Neuronal stem cell (in vitro differentiated cells): Measurements from ENCODE around the gene SLC25A10.

Source experiments
- DNase-seq: peaks from one replicate; pipeline ENCODE4 v3.0.0-alpha.2; 2013; ENCODE audit warnings: low spot score
- H2AFZ ChIP-seq: one replicate; pipeline ENCODE4 v1.6.1; 2013; ENCODE audit warnings: mild to moderate bottlenecking, low read length, inconsistent platforms
- H2AK5ac ChIP-seq: 2 replicates; pipeline ENCODE4 v1.6.1; 2013; ENCODE audit warnings: low read depth, mild to moderate bottlenecking, inconsistent platforms, low read length, moderate library complexity, mixed read lengths
- H2BK120ac ChIP-seq: 2 replicates; pipeline ENCODE4 v1.6.1; 2013; ENCODE audit warnings: low read depth, mild to moderate bottlenecking, inconsistent platforms, low read length, moderate library complexity, mixed read lengths
- H2BK12ac ChIP-seq: one replicate; pipeline ENCODE4 v1.6.1; 2013; ENCODE audit warnings: low read length, inconsistent platforms
- H2BK15ac ChIP-seq: 2 replicates; pipeline ENCODE4 v1.6.1; 2013; ENCODE audit warnings: mild to moderate bottlenecking, low read length, inconsistent platforms, mixed read lengths
- H2BK5ac ChIP-seq: one replicate; pipeline ENCODE4 v1.6.1; 2013; ENCODE audit warnings: inconsistent platforms, mild to moderate bottlenecking, low read length, moderate library complexity
- H3K14ac ChIP-seq: one replicate; pipeline ENCODE4 v1.6.1; 2013; ENCODE audit warnings: low read length, inconsistent platforms
- H3K18ac ChIP-seq: 2 replicates; pipeline ENCODE4 v1.6.1; 2013; ENCODE audit warnings: low read length, inconsistent platforms
- H3K23ac ChIP-seq: 2 replicates; pipeline ENCODE4 v1.6.1; 2013; ENCODE audit warnings: low read depth, mild to moderate bottlenecking, mixed read lengths, low read length, inconsistent platforms; ENCODE audit not compliant: poor library complexity
- H3K27ac ChIP-seq: replicated peaks from 3 replicates; pipeline ENCODE4 v1.5.1; 2013; ENCODE audit warnings: low read length, inconsistent platforms
- H3K27me3 ChIP-seq, 3 experiments: 2 replicates each; pipeline ENCODE4 v1.6.1; 2013; ENCODE audit warnings: low read length in 3 of 3, mild to moderate bottlenecking in 2 of 3, inconsistent platforms in 1 of 3, low read depth in 1 of 3, mixed read lengths in 1 of 3, moderate library complexity in 1 of 3; ENCODE audit not compliant: control insufficient read depth in 3 of 3, insufficient read depth in 3 of 3
- H3K36me3 ChIP-seq, 2 donors: replicated peaks in 1 of 2; 2 replicates each; pipeline ENCODE4 v1.6.1; 2013; ENCODE audit warnings: low read length in 2 of 2; ENCODE audit not compliant: control insufficient read depth in 2 of 2, insufficient read depth in 2 of 2
- H3K4ac ChIP-seq: 2 replicates; pipeline ENCODE4 v1.6.1; 2013; ENCODE audit warnings: inconsistent platforms, mild to moderate bottlenecking, low read length, moderate library complexity
- H3K4me1 ChIP-seq, 2 donors: 1 replicate in 1 of 2; 2 replicates in 1 of 2; pipeline ENCODE4 v1.6.1; 2013; ENCODE audit warnings: low read length in 2 of 2, low read depth in 1 of 2; ENCODE audit not compliant: control insufficient read depth in 2 of 2, insufficient read depth in 1 of 2
- H3K4me2 ChIP-seq: one replicate; pipeline ENCODE4 v1.6.1; 2013; ENCODE audit warnings: mild to moderate bottlenecking, low read length, inconsistent platforms; ENCODE audit not compliant: insufficient read depth, poor library complexity, severe bottlenecking
- H3K4me3 ChIP-seq, 2 donors: 2 replicates each; pipeline ENCODE4 v1.5.1; 2013; ENCODE audit warnings: low read length in 2 of 2, mild to moderate bottlenecking in 2 of 2, inconsistent platforms in 1 of 2, moderate library complexity in 1 of 2
- H3K79me1 ChIP-seq: one replicate; pipeline ENCODE4 v1.6.1; 2013; ENCODE audit warnings: low read depth, mild to moderate bottlenecking, inconsistent platforms, low read length, moderate library complexity
- H3K9ac ChIP-seq: one replicate; pipeline ENCODE4 v1.6.1; 2013; ENCODE audit warnings: mild to moderate bottlenecking, low read depth, low read length, inconsistent platforms; ENCODE audit not compliant: poor library complexity
- H3K9me3 ChIP-seq, 2 donors: replicated peaks in 1 of 2; 2 replicates each; pipeline versions ENCODE3 to v1.6.1; 2013; ENCODE audit warnings: low read length in 2 of 2, mild to moderate bottlenecking in 2 of 2, inconsistent platforms in 1 of 2, low read depth in 1 of 2, mixed read lengths in 1 of 2, moderate library complexity in 1 of 2; ENCODE audit not compliant: control insufficient read depth in 2 of 2, insufficient read depth in 1 of 2
- H4K8ac ChIP-seq: one replicate; pipeline ENCODE4 v1.6.1; 2013; ENCODE audit warnings: low read depth, mild to moderate bottlenecking, inconsistent platforms, low read length, moderate library complexity
- H4K91ac ChIP-seq: one replicate; pipeline ENCODE4 v1.6.1; 2013; ENCODE audit warnings: low read length, low read depth, mild to moderate bottlenecking, inconsistent platforms; ENCODE audit not compliant: poor library complexity
- WGBS, 2 donors: extraction: QIAGEN DNeasy Blood & Tissue Kit; methylation state at CpG; one replicate each; pipeline ENCODE4 v1.1.7; 2013; ENCODE audit warnings: missing lambda C conversion rate in 2 of 2, mixed read lengths in 1 of 2; ENCODE audit not compliant: insufficient read length in 2 of 2, insufficient replicate concordance in 1 of 2; ENCODE audit errors: extremely low coverage in 2 of 2; 5-methylcytosine and 5-hydroxymethylcytosine counted together

Gene SLC25A10

DNA sequence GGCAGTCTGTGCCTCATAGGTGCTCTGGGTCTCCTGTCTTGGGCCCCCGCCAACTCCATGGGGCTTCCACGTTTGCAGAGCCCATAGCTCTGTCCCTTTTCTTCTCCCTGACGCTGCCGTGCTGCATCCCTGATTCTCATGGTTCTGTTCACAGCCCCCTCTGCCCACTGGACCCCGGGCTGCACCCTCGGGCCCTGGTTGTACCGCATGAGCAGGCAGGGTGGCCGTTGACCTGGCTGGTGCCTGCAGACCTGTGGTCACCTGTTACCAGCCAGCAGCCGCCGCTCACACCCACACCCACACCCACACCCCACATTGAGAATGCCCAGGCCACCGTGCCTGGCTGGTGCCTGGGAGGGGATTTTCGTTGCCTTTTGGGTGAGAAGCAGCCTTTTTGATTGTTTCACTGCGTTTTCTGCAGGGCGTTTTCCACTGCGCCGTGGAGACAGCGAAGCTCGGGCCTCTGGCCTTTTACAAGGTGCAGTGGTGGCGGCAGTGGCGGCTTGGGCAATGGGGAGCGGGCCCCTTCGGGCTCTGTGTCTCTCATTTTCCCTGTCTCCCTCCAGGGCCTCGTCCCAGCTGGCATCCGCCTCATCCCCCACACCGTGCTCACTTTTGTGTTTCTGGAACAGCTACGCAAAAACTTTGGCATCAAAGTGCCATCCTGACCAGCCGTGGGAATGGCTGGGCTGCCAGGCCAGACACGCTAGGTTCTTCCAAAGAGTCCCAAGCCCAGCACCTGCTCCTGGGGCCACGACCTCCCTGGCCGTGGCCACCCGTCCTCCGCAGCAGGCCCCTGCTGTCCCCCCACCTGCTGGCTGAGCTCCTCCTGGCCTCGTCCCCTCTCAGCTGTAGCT, 7.6 kb downstream of the SLC25A10 start:
- no peak overlapping the region for H2AK5ac ChIP-seq
- no peak overlapping the region for H2BK12ac ChIP-seq
- H4K8ac ChIP-seq, result peak overlapping the region; percentile 3
- H2AFZ ChIP-seq, result no peak overlapping the region
- no peak overlapping the region for H3K4me3 ChIP-seq
- no peaks in the 10 kb centered on the region for H3K27me3 ChIP-seq
- H3K18ac ChIP-seq, result no peak overlapping the region
- no peak overlapping the region for H2BK120ac ChIP-seq
- peaks cover 11% of the 10 kb centered on the region for H3K79me1 ChIP-seq
- peaks cover 10 to 36% of the 10 kb centered on the region in 2 donors for H3K36me3 ChIP-seq
- no peak overlapping the region for H3K27ac ChIP-seq
- H4K91ac ChIP-seq, result no peak overlapping the region
- no CpG with 5 or more reads among the region's 33 CpGs for WGBS, 2 donors
- DNase-seq, result no peak
- H3K4me2 ChIP-seq, result no peak overlapping the region
- no peak overlapping the region for H3K9ac ChIP-seq
- H2BK5ac ChIP-seq, result peak overlapping the region; percentile 75
- no peak overlapping the region for H3K23ac ChIP-seq
- H3K9me3 ChIP-seq, result no peaks in the 10 kb centered on the region
- H3K4ac ChIP-seq, result no peak overlapping the region
- H3K14ac ChIP-seq, result peak overlapping the region; percentile 56
- H2BK15ac ChIP-seq, result no peak overlapping the region
- H3K4me1 ChIP-seq, result no peaks in the 10 kb centered on the region

DNA sequence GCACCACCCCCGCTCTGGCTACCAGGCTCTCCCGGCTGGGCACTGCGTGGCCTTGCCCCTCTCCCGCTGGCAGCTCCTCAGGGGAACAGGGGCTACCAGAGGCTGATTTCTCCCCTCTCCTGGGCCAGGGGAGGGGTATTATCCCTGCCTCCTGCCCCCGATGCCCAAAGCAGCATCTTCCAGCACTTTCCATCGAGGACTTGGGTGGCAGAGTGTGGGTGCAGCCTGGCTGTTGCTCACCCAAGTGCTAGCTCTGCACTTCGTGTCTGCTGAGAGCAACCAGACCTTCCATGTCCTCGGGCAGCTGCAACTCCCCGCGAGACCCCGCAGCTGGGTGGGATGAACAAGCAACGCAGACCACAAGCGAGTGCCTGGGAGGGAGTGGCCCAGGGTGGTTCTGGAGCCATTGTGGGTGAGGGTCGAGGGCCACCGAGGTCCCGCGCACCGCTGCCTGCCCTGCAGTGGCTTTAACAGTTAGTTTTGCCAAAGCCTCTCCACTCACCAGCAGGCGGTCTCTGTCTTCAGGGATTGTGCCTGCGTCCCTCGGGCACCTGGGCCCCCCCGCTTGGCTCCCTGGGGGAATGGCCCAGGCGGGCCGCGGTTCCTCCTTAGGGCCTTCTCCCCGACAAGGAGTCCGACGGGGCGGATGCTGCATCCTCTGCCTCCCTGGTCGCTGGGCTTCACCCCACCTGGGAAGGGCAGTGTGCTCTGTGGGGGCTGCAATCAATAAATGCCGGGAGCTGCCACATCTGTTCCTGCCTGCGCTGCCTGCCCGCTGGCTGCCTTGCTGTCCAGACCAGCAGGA, 8.4 kb downstream of the SLC25A10 start:
- no peaks in the 10 kb centered on the region for H3K27me3 ChIP-seq
- no peak overlapping the region for H2AK5ac ChIP-seq
- no peak overlapping the region for H4K91ac ChIP-seq
- peak overlapping the region; percentile 39 for H3K18ac ChIP-seq
- H3K9me3 ChIP-seq, result no peaks in the 10 kb centered on the region
- H3K9ac ChIP-seq, result no peak overlapping the region
- peak overlapping the region; percentile 56 for H3K14ac ChIP-seq
- H3K27ac ChIP-seq, result no peak overlapping the region
- H3K4me2 ChIP-seq, result no peak overlapping the region
- no peak overlapping the region for H3K4ac ChIP-seq
- H3K4me1 ChIP-seq, result no peaks in the 10 kb centered on the region
- H3K4me3 ChIP-seq, result no peak overlapping the region
- H3K79me1 ChIP-seq, result peaks cover 6% of the 10 kb centered on the region
- WGBS, 2 donors, result no CpG with 5 or more reads among the region's 33 CpGs
- H4K8ac ChIP-seq, result no peak overlapping the region
- peaks cover 7 to 28% of the 10 kb centered on the region in 2 donors for H3K36me3 ChIP-seq
- H3K23ac ChIP-seq, result no peak overlapping the region
- no peak overlapping the region for H2BK12ac ChIP-seq
- no peak overlapping the region for H2BK120ac ChIP-seq
- no peak for DNase-seq
- H2BK15ac ChIP-seq, result no peak overlapping the region
- no peak overlapping the region for H2AFZ ChIP-seq
- H2BK5ac ChIP-seq, result peak overlapping the region; percentile 75

DNA sequence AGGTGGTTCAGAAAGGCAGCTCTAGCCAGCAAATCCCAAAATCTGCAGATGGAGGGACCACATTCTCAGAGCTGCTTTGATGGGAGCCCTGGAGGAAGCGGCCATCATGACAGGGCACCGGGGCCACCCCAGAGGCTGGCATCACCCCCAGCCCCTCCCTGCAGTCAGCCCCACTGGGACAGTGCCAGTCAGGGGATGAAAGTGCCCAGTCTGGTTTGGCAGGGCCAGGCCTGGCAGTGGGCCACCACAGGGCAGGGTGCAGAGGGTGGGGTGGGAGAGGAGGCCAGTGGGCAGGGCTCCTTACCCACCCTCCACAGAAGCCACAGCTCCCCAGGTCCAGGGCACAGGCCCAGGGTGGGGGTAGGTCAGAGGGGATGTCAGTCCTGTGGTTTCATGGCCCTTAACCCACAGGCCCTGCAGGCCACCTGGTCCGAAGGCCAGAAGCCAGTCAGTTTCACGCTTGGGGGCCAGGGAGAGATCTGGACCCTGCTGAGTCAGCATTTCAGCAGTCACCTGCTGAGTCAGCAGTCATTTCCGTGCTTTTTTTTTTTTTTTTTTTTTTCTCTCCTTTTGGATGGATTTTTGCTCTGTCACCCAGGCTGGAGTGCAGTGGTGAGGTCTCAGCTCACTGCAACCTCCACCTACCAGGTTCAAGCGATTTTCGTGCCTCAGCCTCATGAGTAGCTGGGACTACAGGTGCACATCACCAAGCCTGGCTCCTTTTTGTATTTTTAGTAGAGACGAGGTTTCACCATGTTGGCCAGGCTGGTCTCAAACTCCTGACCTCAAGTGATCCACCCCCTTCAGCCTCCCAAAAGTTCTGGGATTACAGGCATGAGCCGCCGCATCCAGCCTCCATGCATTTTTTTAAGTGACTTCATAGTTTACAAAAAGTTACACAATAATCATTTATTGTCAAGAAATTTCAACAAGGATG, 10.4 kb downstream of the SLC25A10 start:
- WGBS, 2 donors, result no CpG with 5 or more reads among the region's 10 CpGs
- no peak overlapping the region for H3K4me3 ChIP-seq
- H3K4me2 ChIP-seq, result no peak overlapping the region
- no peaks in the 10 kb centered on the region for H3K27me3 ChIP-seq
- no peak overlapping the region for H3K4ac ChIP-seq
- no peak overlapping the region for H3K27ac ChIP-seq
- H3K36me3 ChIP-seq, result peaks cover 6 to 21% of the 10 kb centered on the region in 2 donors
- H3K18ac ChIP-seq, result peak overlapping the region; percentile 22
- H2BK15ac ChIP-seq, result no peak overlapping the region
- no peak for DNase-seq
- H2AFZ ChIP-seq, result no peak overlapping the region
- no peaks in the 10 kb centered on the region for H3K9me3 ChIP-seq
- H4K91ac ChIP-seq, result no peak overlapping the region
- H3K79me1 ChIP-seq, result no peaks in the 10 kb centered on the region
- no peak overlapping the region for H4K8ac ChIP-seq
- no peaks in the 10 kb centered on the region for H3K4me1 ChIP-seq
- peak overlapping the region; percentile 68 for H3K23ac ChIP-seq
- no peak overlapping the region for H2AK5ac ChIP-seq
- no peak overlapping the region for H2BK5ac ChIP-seq
- peak overlapping the region; percentile 36 for H2BK120ac ChIP-seq
- no peak overlapping the region for H3K9ac ChIP-seq
- peak overlapping the region; percentile 86 for H2BK12ac ChIP-seq
- H3K14ac ChIP-seq, result peak overlapping the region; percentile 94
